HG03575 (cell line): ENCODE data around the gene TMEM33.

Experiments
- ATAC-seq: cut with Tn5 transposase; IDR thresholded peaks from one replicate; pipeline ENCODE4 v1.9.1; 2021; ENCODE audit not compliant: unreplicated experiment, insufficient number of reproducible peaks, low FRiP score; ENCODE audit errors: extremely low read depth

Gene TMEM33

GRCh38 chr4:41990365-41991111, 55.3 kb downstream of the TMEM33 start, which contains the start of gene SLC30A9:
Gene SLC30A9 (plus strand): TSS chr4:41990530. CDS start chr4:41990652, 122 bp downstream.
- ATAC-seq, result peak; percentile 94

GRCh38 chr4:41991916-41992767, 56.9 kb downstream of the TMEM33 start:
- ATAC-seq, result no peak

GRCh38 chr4:41992967-41993857, 58.0 kb downstream of the TMEM33 start:
- ATAC-seq, result no peak

DNA sequence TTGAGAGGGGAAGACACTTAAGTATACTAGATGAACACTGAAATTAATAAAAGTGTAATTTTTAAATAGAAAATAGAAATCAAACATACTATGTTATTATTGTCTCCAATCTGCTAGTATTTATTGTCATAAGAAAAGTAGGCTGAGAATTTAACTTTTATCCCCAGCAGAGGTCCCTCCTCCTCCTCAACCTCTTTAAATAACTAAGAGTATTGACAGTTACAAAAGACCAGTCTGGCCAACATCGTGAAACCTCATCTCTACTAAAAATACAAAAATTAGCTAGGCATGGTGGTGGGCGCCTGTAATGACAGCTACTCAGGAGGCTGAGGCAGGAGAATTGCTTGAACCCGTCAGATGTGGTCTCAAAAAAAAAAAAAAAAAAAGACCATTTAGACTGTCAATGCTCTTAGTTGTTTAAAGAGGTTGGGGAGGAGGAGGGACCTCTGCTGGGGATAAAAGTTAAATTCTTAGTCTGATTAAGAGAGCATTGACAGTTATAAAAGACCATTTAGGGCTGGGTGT, 59.3 kb downstream of the TMEM33 start:
- ATAC-seq, result no peak

GRCh38 chr4:41998019-41998418, 62.8 kb downstream of the TMEM33 start:
- ATAC-seq, result no peak

DNA sequence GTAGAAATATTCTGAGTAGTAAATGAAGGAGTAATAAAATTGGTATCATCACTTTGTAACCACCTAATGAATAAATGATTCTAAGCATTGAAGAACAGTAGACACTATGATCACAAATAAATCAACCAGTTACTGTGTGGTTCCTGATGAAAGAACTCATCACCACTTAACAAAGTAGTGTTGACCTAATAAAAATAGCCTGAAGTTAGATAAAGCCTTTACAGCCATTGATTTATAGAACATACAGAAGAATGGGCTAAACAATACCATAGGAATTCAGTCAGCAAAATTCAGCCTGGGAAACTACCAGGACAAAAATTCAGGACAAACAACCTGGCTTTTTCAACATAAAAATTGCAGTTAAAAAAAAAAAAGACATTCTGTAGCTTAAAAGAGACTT, 64.1 kb downstream of the TMEM33 start:
- no peak for ATAC-seq

DNA sequence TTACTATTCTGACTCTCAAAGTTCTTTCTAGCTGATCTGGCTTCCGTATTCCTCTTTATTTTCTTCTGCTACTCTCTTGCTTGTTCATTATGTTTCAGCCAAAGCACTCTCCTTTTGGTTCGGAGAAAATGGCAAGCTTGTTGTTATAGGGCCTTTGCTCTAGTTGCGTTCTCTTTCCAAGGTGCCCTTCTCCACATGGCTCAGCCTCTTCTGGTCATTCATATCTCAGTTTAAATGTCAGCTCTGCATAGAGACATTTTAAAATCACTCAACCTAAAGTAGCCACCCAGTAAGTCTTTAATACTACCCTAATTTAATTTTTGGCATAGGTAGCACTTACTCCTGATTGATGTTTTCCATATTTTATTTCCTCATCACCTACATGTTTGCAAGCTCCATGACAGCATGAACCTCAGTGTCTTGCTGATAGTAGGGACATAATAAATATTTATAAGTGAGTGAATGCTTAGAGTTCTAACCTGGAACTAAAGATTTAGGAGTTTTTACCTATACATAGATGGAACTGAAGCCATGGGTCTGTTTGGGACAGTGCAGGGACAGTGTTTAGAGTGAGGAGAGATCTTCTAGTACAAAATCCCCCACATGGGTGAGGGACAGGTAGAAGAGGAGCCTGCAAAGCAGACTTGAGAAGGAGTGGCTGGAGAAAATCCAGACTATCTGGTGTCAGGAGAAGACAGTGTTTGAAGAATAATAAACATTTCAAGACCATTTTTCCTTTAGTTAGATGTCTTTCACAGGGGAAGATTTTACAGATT, 73.0 kb downstream of the TMEM33 start:
- ATAC-seq, result no peak
